SK-N-MC (cell line): ENCODE results near the gene PTGDS.
A peak's percentile ranks its signal among the peaks of the same experiment; 100 is the strongest.

Source experiments
- DNase-seq: peaks from one replicate; pipeline ENCODE4 v3.0.0-alpha.2; 2011; ENCODE audit warnings: low read depth, low spot score
- H3K27ac ChIP-seq: fragments of 200-600 bp; sonication (generic); 2 replicates; pipeline ENCODE4 v1.5.1; 2016; ENCODE audit warnings: mixed run types
- H3K36me3 ChIP-seq: fragments of 200-600 bp; sonication (generic); 2 replicates; pipeline ENCODE4 v1.6.1; 2017; ENCODE audit warnings: antibody characterized with exemption, low read length, mixed read lengths; ENCODE audit not compliant: insufficient read depth
- H3K4me3 ChIP-seq: fragments of 200-600 bp; sonication (generic); 2 replicates; pipeline ENCODE4 v1.5.1; 2016
- H3K9ac ChIP-seq: fragments of 200-600 bp; sonication (generic); 2 replicates; pipeline ENCODE4 v1.8.0; 2017; ENCODE audit warnings: mixed run types, mixed read lengths; ENCODE audit not compliant: insufficient read length
- H3K9me3 ChIP-seq: fragments of 200-600 bp; sonication (generic); 2 replicates; pipeline ENCODE4 v1.6.1; 2017; ENCODE audit warnings: low read depth, mild to moderate bottlenecking, antibody characterized with exemption, low read length, moderate library complexity, mixed read lengths
- EZH2 ChIP-seq: fragments of 200-600 bp; sonication (generic); IDR thresholded peaks from one replicate; pipeline ENCODE4 v1.6.1; 2017; ENCODE audit warnings: antibody characterized with exemption
- FOXP2 ChIP-seq: optimal IDR thresholded peaks from 2 replicates; pipeline ENCODE3; 2011; ENCODE audit warnings: mild to moderate bottlenecking, moderate library complexity; ENCODE audit not compliant: insufficient read depth; ENCODE audit errors: extremely low read length, control extremely low read depth
- POLR2AphosphoS5 ChIP-seq: IDR thresholded peaks from 2 replicates; pipeline ENCODE4 v1.6.1; 2012; ENCODE audit warnings: mild to moderate bottlenecking, low read depth, low read length, borderline replicate concordance

Gene PTGDS

DNA sequence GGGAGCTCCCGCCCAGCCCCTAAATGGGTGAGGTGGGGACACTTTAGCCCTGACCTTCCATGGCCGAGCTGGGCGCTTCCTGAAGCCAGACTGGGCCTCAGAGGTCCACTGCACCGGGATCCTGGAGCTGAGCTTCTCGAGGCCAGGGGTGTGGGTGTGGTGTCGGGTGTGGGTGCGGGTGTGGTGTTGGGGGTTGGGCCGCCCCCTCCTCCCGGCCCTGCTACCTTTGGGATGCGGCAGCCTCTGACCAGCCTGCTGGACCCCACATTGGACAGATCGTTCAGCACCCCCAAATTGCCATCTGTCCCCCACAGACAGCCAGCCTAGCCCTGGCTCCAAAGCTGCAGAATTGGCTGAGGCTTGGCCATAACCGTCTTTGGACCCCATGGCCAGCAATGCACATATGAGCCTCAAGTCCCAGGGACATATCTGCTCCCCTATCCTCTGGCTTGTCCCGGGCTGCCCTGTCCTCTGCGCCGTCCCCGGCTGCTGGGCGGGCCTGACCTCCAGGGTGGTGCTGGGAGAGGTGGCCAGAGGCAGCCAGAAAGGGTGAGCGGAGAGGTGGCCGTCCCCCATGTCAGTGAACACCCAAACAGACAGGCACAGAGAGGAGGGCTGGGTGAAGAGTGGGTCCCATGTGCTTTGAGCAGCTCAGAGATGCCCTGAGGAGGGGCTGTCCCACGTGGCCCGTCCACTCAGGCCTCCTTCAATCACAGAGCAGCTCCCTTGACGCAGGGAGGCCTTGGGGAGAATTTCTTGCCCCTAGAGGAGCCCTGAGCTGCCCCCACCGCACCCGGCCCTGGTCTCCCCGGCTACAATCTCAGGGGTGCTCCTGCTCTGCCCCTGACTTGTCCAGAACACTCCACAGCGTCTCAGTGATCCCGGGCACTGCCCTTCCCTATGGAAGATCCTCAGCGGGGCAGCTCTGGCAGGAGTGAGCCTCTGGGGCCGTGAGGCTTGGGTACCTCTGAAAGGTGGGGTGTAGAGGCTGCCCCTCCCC is 3.4 kb upstream of the PTGDS start:
- no peak for TF ChIP-seq POLR2AphosphoS5
- TF ChIP-seq FOXP2 = no peak
- no peak for TF ChIP-seq EZH2
- Histone ChIP-seq H3K9ac (no peak overlapping the region), H3K27ac (no peak overlapping the region)

DNA sequence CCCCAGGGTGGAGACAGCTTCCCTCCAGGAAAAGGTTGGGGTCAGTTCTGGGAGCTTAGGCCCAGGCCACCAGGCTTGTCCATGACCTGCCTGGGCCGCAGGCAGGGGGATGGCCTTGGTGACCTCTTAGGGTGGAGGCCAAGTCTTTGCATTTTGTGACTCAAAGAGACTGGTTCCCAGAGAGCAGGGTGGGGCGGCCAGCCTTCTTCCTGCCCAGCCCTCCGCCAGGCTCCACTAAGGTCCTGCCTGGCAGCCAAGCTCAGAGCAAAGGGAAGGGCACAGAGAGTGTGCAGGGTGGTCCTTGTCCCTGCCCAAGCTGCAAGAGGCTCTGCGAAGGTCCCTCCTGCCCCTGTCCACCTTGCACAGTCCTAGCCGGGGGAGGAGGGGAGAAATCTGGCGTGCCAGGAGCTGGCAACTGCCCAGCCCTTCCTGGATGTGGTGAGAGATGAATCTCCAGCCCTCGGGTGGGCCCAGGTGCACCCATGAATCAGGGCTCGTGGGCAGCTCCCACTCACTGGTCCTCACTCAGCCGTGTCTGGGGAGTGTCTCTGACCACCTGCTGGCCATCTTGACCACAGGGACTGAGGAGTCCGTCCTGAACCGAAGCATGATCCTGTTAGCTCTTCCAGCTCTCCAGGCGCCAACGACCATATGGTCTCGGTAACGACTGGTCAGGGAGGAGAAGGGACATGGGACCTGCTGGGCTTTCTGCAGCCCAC is 2.3 kb upstream of the PTGDS start:
- no peak overlapping the region for H3K27ac ChIP-seq
- no peaks in the 10 kb centered on the region for H3K36me3 ChIP-seq
- no peak for TF ChIP-seq POLR2AphosphoS5
- TF ChIP-seq EZH2 = no peak
- TF ChIP-seq FOXP2 = no peak
- no peak overlapping the region for H3K9ac ChIP-seq
- H3K4me3 ChIP-seq = no peak overlapping the region
- DNase-seq = no peak
- H3K9me3 ChIP-seq = no peaks in the 10 kb centered on the region

More for the DNA sequence above, 3.4 kb upstream of the PTGDS start:
- Histone ChIP-seq H3K36me3 (no peaks in the 10 kb centered on the region), H3K9me3 (no peaks in the 10 kb centered on the region), H3K4me3 (no peak overlapping the region)
- DNase-seq = no peak

DNA sequence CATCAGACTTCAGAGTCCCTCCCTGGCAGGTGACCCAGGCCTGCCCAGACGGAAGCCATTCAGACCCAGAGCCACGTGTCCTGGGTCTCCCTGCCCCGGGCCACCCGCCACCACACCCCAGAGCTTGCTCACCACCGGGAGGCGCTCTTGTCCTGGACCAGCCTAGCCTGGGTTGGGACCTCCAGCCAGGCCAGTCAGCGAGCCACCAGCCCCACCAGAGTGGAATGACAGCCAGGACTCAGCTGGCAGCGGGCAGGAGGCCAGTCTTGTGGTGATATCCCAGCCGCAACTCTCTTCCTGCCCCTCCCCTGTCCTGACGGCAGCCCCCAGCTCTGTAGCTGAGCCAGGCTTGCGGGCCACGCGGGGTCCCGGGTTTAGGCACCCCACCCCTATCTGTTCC is 1.7 kb upstream of the PTGDS start:
- Histone ChIP-seq H3K4me3 (no peak overlapping the region), H3K9ac (no peak overlapping the region), H3K9me3 (no peaks in the 10 kb centered on the region), H3K36me3 (no peaks in the 10 kb centered on the region), H3K27ac (no peak overlapping the region)
- TF ChIP-seq POLR2AphosphoS5 (no peak), EZH2 (no peak), FOXP2 (no peak)
- DNase-seq = no peak

DNA sequence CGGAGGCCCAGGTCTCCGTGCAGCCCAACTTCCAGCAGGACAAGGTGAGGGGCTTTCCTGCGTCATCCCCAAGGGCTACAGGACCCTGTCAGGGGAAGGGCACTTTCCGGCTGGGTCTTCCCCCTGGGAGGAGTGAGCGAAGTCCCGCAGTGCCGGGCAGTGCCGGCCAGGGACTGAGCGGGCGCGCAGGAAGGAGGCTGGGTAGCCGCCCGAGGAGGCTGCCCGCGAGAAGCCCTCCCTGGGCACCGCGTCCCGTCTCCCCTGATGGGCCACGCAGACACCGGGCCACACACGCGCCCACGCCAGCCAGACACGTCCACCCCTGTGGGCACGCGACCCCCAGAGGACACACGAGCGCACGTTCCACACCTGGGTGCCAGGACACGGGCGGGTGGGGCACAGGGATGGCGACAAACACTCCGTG is 357 bp downstream of the PTGDS start:
- no peak overlapping the region for H3K27ac ChIP-seq

DNA sequence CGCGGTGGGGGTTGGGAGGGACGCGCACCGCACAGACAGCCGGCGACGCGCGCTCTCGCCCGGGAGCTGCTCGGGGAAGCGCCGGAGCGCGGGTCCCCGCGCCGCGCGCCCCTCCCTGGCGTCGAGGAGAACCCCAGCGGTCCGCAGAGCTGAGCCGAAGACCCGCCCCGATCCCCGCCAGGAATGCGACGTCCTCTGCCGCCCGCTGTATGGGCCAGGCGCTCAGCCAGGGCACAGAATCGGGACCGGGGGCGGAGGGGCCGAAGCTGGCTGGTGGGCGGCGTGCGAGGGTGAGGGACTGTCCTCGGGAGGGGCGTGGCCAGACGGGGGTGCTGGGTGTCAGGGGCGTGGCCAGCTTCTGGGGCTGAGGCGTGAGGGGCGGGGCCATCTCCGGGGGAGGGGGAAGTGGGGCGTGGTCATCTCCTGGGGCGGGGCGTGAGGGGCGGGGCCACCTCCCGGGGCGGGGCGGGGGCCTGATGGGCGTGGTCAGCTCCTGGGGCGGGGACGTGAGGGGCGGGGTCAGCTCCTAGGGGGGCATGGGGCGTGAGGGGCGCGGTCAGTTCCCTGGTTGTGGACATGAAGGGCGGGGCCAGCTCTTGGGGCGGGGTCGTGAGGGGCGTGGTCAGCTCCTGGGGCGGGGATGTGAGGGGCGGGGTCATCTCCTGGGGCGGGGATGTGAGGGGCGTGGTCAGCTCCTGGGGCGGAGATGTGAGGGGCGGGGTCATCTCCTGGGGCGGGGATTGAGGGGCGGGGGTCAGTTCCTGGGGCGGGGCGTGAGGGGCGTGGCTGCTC is 965 bp downstream of the PTGDS start:
- no peak overlapping the region for H3K27ac ChIP-seq
- no peak for DNase-seq
- TF ChIP-seq FOXP2 = no peak
- TF ChIP-seq POLR2AphosphoS5 = no peak; the same call in 1 of the 2 replicates
- TF ChIP-seq EZH2 = no peak
- H3K4me3 ChIP-seq = peak overlapping the region; percentile 83
- no peaks in the 10 kb centered on the region for H3K36me3 ChIP-seq
- H3K9me3 ChIP-seq = no peaks in the 10 kb centered on the region
- peak overlapping the region; percentile 26 for H3K9ac ChIP-seq

More for the DNA sequence above, 357 bp downstream of the PTGDS start:
- no peaks in the 10 kb centered on the region for H3K9me3 ChIP-seq
- no peaks in the 10 kb centered on the region for H3K36me3 ChIP-seq
- TF ChIP-seq FOXP2 (no peak), POLR2AphosphoS5 (no peak), EZH2 (no peak)
- no peak for DNase-seq
- H3K4me3 ChIP-seq = peak overlapping the region; percentile 83
- H3K9ac ChIP-seq = peak overlapping the region; percentile 26

DNA sequence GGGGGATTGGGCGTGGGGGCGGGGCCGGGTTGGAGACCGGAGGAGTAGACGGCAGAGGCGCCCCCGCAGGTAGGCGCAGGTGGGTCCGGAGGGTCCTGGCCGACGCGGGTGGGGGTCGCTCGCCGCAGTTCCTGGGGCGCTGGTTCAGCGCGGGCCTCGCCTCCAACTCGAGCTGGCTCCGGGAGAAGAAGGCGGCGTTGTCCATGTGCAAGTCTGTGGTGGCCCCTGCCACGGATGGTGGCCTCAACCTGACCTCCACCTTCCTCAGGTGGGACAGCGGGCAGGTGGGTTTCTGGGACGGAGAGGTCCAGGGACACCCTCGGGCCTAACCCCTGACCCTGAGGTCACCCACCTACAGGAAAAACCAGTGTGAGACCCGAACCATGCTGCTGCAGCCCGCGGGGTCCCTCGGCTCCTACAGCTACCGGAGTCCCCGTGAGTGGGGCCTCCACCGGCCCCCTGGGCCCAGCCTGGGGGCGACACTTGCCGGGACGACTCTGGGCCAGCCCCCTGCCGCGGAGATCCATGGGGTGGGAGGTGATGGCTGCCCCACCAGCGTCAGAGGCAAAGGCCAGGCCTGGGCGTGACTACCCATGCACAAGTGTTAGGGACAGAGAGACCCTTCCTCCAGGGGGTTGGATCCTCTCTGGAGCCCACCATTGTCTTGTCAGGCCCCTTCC is 1.7 kb downstream of the PTGDS start:
- H3K9ac ChIP-seq = no peak overlapping the region
- H3K9me3 ChIP-seq = no peaks in the 10 kb centered on the region
- TF ChIP-seq POLR2AphosphoS5 = no peak
- no peak for TF ChIP-seq EZH2
- no peak for TF ChIP-seq FOXP2
- no peaks in the 10 kb centered on the region for H3K36me3 ChIP-seq
- no peak overlapping the region for H3K4me3 ChIP-seq
- DNase-seq = no peak
- H3K27ac ChIP-seq = peak overlapping the region; percentile 62; the same call in 1 of the 2 replicates

DNA sequence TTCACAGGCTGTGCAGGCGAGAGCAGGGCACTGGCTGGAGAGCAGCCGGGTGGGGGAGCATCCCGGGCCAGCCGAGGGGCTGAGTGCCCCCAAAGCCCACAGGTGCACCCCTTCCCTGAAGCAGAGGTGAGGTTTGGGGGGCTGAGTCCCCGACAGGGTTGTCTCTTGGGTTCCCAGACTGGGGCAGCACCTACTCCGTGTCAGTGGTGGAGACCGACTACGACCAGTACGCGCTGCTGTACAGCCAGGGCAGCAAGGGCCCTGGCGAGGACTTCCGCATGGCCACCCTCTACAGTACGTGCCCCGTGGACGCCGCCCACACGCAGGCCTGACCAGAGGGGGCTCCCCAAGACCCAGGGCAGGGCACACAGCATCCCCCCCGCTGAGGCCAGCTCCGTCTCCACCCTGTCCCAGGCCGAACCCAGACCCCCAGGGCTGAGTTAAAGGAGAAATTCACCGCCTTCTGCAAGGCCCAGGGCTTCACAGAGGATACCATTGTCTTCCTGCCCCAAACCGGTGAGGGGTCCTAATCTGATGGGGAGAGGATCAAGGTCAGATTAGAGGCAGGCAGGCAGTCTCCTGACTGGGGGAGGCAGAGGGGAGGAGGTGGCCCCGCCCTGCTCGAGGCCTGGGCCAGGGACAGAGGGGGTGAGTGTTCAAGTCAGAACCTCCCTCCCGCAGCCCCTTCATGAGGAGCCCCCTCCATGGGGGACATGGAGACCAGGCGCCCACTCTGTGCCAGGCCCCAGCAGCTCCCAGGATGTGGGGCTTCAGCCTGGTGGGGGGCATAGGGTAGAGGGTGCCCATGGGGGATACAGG is 2.7 kb downstream of the PTGDS start:
- DNase-seq = no peak
- no peak overlapping the region for H3K9ac ChIP-seq
- no peaks in the 10 kb centered on the region for H3K9me3 ChIP-seq
- H3K4me3 ChIP-seq = no peak overlapping the region
- H3K27ac ChIP-seq = peak overlapping the region; percentile 62; the same call in 1 of the 2 replicates
- no peak for TF ChIP-seq FOXP2
- TF ChIP-seq POLR2AphosphoS5 = no peak
- TF ChIP-seq EZH2 = no peak
- H3K36me3 ChIP-seq = no peaks in the 10 kb centered on the region
